Stimulated activated CD4-positive, alpha-beta T cell treated with anti-CD3 and anti-CD28 coated beads, Interleukin-4, amount 100 ng/mL, for 1 hour (primary cell): ENCODE results near the gene NRROS.
"Not testable (repeated sequence)": the region's sequence is repeated elsewhere in the genome, so short reads cannot be mapped to it uniquely, and the experiment has no call there.

Source experiments
- DNase-seq: peaks from one replicate; pipeline ENCODE4 v3.0.0-alpha.2; 2020

The NRROS gene

DNA sequence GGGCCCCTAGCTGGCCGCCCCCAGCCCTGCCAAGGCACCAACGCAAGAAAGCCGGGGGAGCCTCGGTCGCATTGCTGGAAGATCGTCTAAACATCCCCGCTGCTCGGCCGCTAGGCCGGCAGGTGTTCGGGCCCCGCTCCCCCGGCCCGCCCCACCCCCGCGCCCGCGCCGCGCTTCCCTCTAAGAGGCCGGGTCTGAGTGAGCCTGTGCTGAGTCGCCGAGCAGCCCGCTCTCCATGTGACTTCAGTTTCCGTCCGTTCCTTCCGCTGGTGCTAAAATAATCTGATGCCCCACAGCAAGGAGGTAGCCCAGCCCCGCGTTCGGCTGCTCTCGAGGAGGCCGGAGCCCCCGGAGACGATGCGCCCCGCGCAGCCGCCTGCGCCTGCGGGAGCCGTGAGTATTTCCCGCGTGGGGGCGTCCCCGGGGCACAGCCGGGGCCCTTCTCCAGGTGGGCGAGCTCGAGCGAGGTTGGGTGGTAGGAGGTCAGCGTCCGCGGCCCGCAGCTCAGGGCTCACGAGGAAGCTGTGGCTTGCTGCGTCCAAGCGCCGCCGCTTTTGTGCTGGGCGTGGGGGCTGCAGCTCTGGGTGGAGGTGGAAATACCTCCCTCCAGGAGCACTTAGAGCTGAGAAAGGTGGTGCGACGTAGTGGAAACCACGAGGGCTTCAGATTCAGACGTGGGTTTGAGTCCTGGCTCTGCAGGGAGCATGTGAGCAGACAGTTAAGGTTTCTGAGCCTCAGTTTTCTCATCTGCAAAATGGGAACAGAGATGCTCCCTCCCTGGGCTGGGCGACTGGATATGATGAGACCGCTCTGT, at the start of gene NRROS:
NRROS (plus strand) TSS at position 212 of the 814 bp plus-strand sequence. CDS start 14,846 bp downstream, outside the sequence.
- DNase-seq = peak; percentile 68

DNA sequence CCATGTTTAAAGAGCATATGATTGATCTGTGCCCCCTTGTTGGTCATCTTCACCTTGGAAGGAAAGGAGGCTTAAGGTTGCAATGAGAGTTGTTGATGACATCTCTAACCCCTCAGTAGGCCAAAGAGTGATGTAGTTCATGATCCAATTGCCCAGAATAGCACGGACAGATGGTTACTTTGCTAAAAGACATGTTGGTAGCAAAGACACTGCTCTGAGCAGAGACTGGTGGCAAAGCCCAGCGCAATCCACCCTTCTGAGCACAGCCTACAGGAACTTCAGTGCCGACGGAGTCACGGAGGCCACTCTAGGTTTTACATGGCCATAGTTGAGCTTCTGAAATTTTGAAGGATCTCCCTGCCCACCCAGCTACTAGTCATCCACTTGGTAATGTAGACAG, 49.2 kb upstream of the NRROS start:
- DNase-seq = no peak

DNA sequence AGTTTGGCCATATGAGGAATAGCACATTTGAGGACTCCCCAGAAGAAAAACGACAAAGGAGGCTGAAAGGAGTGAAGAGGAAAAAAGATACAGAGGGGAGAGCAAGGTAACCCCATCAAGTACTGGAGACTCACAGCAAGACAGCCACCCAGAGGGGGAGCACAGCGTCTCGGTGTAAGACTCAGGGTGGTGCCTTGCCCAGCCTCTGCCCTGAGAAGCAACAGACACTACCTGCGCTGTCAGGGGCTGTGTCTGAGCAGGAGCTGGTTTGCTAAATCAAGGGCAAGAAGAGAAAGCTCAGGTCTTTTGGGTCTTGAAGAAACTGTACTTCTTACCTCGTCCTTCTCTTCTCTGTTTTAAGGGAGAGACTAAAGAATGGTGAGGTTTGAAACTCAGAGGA, 43.1 kb upstream of the NRROS start:
- DNase-seq = no peak

DNA sequence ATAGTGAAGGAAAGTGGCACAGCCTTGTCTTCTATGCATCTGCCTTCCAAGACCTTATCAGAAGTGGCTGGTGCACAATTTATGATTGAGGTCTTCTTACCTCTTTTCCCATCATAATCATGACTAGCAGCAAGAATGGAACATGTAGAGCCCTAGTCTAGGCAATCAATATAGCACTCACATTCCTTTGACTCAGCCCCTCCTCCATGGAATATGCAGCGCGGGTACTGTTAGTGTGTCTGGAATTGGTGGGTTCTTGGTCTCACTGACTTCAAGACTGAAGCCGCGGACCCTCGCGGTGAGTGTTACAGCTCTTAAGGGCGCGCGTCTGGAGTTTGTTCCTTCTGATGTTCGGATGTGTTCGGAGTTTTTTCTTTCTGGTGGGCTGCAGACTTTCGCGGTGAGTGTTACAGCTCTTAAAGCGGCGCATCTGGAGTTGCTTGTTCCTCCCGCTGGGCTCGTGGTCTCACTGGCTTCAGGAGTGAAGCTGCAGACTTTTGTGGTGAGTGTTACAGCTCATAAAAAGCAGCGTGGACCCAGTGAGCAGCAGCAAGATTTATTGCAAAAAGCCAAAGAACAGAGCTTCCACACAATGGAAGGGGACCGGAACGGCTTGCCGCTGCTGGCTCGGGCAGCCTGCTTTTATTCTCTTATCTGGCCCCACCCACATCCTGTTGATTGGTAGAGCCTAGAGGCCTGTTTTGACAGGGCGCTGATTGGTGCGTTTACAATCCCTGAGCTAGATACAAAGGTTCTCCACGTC, 41.3 kb upstream of the NRROS start:
- peak; percentile 26 for DNase-seq

DNA sequence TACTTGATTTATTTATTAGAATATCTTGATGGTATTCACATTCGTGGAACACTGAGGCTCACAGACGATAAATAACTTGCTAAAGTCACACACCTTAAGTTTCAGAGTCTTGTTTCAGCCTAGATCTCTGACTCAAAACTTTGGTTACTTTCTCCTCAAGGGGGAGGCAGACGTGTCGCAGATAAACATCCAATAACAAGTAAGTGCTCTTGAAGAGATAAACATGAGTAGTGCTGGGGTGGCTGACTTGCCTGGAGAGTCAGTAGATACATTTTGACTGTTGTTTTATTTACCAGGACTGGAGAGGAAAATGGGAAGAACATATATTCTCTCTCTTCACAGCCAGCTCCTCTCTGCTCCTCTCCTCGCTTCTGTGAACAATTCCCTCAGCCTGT, 39.8 kb upstream of the NRROS start:
- no peak for DNase-seq

GRCh38 chr3:196600359-196600758, 39.1 kb upstream of the NRROS start:
- DNase-seq = no peak

GRCh38 chr3:196602673-196603072, 36.8 kb upstream of the NRROS start:
- DNase-seq = no peak

DNA sequence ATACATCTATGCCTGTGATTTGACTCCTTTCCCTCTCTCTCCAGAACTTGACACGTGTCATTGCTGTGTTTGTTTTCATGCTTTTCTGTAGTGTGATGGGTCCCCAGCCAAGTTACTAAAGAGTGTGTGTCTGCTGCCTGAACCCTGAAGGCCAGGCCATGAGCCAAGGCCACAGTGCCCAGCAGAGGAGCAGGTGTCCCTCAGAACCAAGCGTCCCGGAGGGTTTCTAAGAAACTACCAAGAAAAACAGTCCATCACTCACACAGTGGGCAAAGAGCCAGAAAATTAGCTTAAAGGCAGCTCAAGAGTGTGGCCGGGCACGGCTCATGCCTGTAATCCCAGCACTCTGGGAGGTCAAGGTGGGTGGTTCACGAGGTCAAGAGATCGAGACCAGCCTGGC, 35.8 kb upstream of the NRROS start:
- DNase-seq = no peak

DNA sequence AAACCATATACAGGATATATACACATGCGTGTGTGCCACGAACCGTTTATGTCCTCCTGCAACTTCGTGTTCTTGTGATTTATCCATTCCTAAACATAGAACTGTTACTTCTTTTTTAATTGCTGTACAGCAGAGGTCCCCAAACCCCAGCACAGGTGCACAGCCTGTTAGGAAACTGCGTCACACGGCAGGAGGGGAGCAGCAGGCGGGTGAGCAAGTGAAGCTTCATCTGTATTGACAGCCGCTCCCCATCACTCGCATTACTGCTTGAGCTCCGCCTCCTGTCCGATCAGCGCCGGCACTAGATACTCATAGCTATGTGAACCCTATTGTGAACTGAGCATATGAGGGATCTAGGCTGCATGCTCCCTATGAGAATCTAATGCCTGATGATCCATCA, 34.9 kb upstream of the NRROS start:
- peak; percentile 50 for DNase-seq

GRCh38 chr3:196608693-196609092, 30.8 kb upstream of the NRROS start:
- DNase-seq = no peak

DNA sequence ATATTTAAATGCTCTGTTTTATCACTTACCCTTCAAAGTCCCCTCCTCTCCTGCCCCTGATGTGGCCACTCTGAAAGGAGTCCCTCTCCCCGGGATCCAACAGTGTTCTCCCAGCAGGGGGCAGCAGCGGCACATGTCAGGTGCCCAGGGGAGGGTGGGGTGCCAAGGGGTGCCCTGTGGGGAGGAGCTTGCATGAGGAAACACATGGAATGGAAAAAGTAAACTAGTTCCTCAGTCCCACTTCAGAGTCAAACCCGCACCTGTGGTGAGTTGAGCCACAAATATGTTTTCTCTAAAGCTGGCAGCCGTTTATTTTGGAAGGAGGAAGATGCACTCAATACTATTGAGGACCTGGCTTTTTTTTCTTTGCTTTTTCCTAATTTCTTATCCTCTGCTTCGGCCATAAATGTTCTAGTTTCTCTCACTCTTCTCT, 30.1 kb upstream of the NRROS start:
- DNase-seq = peak; percentile 96

- DNase-seq = no peak
These were observed 29.5 kb upstream of the NRROS start for GRCh38 chr3:196609805-196610515.

GRCh38 chr3:196611761-196612483, 27.6 kb upstream of the NRROS start:
- DNase-seq = no peak

GRCh38 chr3:196615234-196615633, 24.3 kb upstream of the NRROS start:
- DNase-seq = not testable (repeated sequence)

DNA sequence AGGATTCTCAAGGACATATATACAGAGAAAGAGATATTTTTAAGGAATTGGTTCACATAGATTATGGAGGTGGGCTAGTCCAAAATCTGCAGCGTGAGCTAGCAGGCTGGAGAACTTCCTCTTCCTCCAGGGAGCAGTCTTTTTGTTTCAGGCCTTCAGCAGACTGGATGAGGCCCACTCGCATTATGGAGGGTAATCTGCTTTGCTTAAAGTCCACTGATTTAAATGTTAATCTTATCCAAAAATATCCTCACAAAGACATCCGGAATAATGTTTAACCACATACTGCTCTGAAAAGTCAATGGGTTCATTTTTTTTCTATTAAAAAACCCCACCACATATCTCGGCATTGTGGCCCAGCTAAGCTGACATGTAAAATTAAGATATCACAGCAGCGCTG, 22.2 kb upstream of the NRROS start:
- DNase-seq = no peak

DNA sequence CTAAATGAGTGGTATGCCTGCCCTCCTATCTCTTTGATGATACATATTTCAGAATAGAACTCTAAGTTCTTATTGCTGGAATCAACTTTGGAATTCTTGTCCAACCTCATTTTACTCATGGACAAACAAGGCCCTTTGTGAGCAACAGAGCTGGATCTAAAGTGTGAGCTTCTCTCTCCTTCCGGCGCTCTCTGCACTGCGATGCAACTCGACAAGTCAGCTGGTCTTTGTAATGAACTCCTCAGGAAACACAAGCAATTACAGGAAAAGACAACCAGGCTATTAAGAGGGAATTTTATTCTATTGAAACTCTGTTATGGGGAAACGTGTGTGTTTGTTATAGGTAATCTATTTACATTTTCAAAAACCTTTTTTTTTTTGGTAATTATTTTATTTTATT, 20.3 kb upstream of the NRROS start:
- no peak for DNase-seq

GRCh38 chr3:196619627-196620026, 19.9 kb upstream of the NRROS start:
- DNase-seq = not testable (repeated sequence)

GRCh38 chr3:196620161-196620604, 19.3 kb upstream of the NRROS start:
- no peak for DNase-seq

DNA sequence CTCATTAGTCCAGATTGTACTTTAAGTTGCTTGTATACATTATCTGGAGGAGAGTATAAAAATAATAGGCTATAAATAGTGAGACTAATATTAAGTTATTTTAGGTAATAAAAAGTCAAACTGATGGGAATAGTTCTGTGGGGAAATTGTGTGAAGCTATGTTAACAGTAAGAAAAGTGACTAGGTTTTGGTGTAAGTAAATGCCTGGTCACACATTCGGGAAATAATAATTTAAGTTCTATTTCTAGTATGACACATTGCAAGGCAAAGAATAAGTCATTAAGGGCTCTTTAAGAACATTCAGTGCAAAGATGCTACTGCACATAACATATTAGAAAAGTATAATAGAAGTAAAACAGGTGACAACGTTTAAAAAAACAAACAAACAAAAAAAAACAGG, 18.8 kb upstream of the NRROS start:
- DNase-seq = no peak

GRCh38 chr3:196621611-196622010, 17.9 kb upstream of the NRROS start:
- DNase-seq = no peak

DNA sequence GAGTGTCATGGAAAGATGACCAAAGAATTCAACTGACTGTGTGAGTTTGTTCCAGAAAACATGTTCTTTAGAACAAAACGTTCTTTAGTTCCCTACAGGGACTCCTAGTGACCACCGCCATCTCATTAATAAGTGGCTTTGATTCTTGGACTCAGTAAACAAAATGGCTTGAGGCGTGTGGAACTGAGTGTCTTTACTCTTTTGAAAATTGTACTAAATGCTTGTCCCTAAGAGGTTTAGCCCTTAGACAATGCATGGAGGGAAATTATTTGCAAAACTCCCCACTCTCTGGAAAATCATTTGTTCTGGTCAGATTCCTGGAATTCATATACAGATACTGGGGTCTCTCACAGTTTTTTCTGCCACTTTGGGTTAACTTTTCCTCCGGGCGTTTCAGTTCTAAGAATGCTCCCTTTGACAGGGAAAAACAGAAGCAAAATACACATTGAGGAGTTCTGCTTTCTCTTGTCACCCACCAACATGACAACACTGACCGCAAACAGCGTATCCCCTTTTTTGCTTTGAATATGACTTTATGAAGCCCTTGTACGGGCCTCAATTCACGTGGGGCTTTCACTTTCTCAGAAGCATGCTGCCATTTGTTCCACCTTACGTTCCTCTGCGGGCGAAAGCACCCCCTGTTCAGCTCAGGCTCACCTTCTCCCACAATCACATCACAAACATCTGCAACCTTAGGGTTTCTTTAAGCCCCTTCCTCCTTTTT, 15.3 kb upstream of the NRROS start:
- DNase-seq = no peak

DNA sequence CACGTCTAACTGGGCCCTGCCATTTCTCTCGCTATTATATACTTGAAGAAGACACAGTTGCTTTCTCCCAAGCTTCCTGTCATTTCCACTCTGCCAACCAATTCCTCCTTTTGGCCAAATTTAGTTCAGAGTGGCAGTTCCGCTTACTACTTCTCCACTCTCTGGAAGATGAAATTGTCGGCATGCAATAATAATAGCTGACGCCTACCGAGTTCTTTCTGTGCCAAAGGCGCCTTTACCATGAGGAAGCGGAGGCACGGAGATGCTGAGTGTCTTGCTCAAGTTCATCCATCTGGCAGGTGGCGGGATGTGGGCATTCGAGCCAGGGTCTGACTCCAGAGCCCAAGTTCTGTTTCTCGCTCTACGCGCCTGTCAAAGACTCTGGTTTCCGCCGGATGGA, 14.6 kb upstream of the NRROS start:
- DNase-seq = no peak
